DOHH2 (cell line): ENCODE results near the gene GATAD2A.

ENCODE experiments used
- H3F3A ChIP-seq: fragments of 200-600 bp; sonication (generic), shearing (Covaris generic); 2 replicates; pipeline ENCODE4 v1.6.0; 2016; ENCODE audit warnings: antibody characterized with exemption, mild to moderate bottlenecking; ENCODE audit not compliant: control insufficient read depth, insufficient read depth
- H3K27ac ChIP-seq: fragments of 200-600 bp; sonication (generic); 2 replicates; pipeline ENCODE4 v1.5.1; 2014; ENCODE audit warnings: low read depth, mild to moderate bottlenecking, low read length, moderate library complexity
- H3K27me3 ChIP-seq: fragments of 200-600 bp; sonication (generic); 2 replicates; pipeline ENCODE4 v1.6.1; 2014; ENCODE audit warnings: mild to moderate bottlenecking, low read length, mixed read lengths; ENCODE audit not compliant: control insufficient read depth
- H3K36me3 ChIP-seq: fragments of 200-600 bp; sonication (generic); 2 replicates; pipeline ENCODE4 v1.6.1; 2014; ENCODE audit warnings: mild to moderate bottlenecking, low read length, moderate library complexity, mixed read lengths; ENCODE audit not compliant: control insufficient read depth
- H3K4me1 ChIP-seq: fragments of 200-600 bp; sonication (generic); 2 replicates; pipeline ENCODE4 v1.6.1; 2014; ENCODE audit warnings: mild to moderate bottlenecking, low read length, mixed read lengths; ENCODE audit not compliant: control insufficient read depth
- H3K4me2 ChIP-seq: fragments of 200-600 bp; sonication (generic); 2 replicates; pipeline ENCODE4 v1.6.0; 2014; ENCODE audit warnings: mild to moderate bottlenecking, low read length, moderate library complexity
- H3K4me3 ChIP-seq: fragments of 200-600 bp; sonication (generic); 2 replicates; pipeline ENCODE4 v1.5.1; 2014; ENCODE audit warnings: mild to moderate bottlenecking, low read length, mixed read lengths
- H3K79me2 ChIP-seq: fragments of 200-600 bp; sonication (generic); 2 replicates; pipeline ENCODE4 v1.6.1; 2014; ENCODE audit warnings: mild to moderate bottlenecking, low read length, mixed read lengths; ENCODE audit not compliant: control insufficient read depth
- H3K9me2 ChIP-seq: fragments of 200-600 bp; sonication (generic); replicated peaks from 2 replicates; pipeline ENCODE4 v1.6.1; 2014; ENCODE audit warnings: mild to moderate bottlenecking, low read length, mixed read lengths; ENCODE audit not compliant: control insufficient read depth
- H3K9me3 ChIP-seq: fragments of 200-600 bp; sonication (generic); 2 replicates; pipeline ENCODE4 v1.6.1; 2014; ENCODE audit warnings: antibody characterized with exemption, low read length, mixed read lengths; ENCODE audit not compliant: control insufficient read depth, insufficient read depth
- H4K20me1 ChIP-seq: fragments of 200-600 bp; sonication (generic); 2 replicates; pipeline ENCODE4 v1.6.0; 2014; ENCODE audit warnings: low read depth, mild to moderate bottlenecking, antibody characterized with exemption, low read length, moderate library complexity; ENCODE audit not compliant: control insufficient read depth, insufficient read depth
- CTCF ChIP-seq: fragments of 200-600 bp; sonication (generic); IDR thresholded peaks from one replicate; pipeline ENCODE4 v1.5.1; 2014; ENCODE audit warnings: antibody characterized with exemption, mild to moderate bottlenecking, low read depth, low read length; ENCODE audit not compliant: poor library complexity, severe bottlenecking
- EZH2phosphoT487 ChIP-seq: fragments of 200-600 bp; sonication (generic); IDR thresholded peaks from 2 replicates; pipeline ENCODE4 v1.6.1; 2017; ENCODE audit warnings: borderline replicate concordance, mild to moderate bottlenecking, antibody characterized with exemption, low read length, moderate library complexity, mixed read lengths

The GATAD2A gene

GRCh38 chr19:19538061-19538784 lies 132.7 kb downstream of the GATAD2A start, which contains the start of gene CILP2:
Gene CILP2, plus strand, starts transcription at chr19:19538265. Its CDS starts 85 bp downstream, at chr19:19538350.
- Histone ChIP-seq H3K9me3 (no peaks in the 10 kb centered on the region), H3K79me2 (no peaks in the 10 kb centered on the region), H3K9me2 (no peaks in the 10 kb centered on the region), H3F3A (peaks cover 3% of the 10 kb centered on the region), H3K4me2 (peak within 1 kb of the TSS; percentile 55), H3K27me3 (peaks cover 16% of the 10 kb centered on the region), H4K20me1 (no peaks in the 10 kb centered on the region), H3K4me1 (peaks cover 24% of the 10 kb centered on the region), H3K4me3 (peak within 1 kb of the TSS; percentile 57), H3K27ac (no peak within 1 kb of the TSS), H3K36me3 (no peaks in the 10 kb centered on the region)
- no peak for TF ChIP-seq CTCF
- peak; percentile 21; the same call in 1 of the 2 replicates for TF ChIP-seq EZH2phosphoT487

- no peaks in the 10 kb centered on the region for H3K9me2 ChIP-seq
- H3K79me2 ChIP-seq = no peaks in the 10 kb centered on the region
- H3K4me1 ChIP-seq = peaks cover 24% of the 10 kb centered on the region
- H3K4me3 ChIP-seq = peak overlapping the region; percentile 57
- peaks cover 3% of the 10 kb centered on the region for H3F3A ChIP-seq
- H3K9me3 ChIP-seq = no peaks in the 10 kb centered on the region
- H3K4me2 ChIP-seq = peak overlapping the region; percentile 55
- H3K27me3 ChIP-seq = peaks cover 16% of the 10 kb centered on the region
- no peaks in the 10 kb centered on the region for H4K20me1 ChIP-seq
- H3K36me3 ChIP-seq = no peaks in the 10 kb centered on the region
- no peak overlapping the region for H3K27ac ChIP-seq
- no peak for TF ChIP-seq CTCF
- no peak; the same call in 1 of the 2 replicates for TF ChIP-seq EZH2phosphoT487
Measured at GRCh38 chr19:19538785-19539166, 133.3 kb downstream of the GATAD2A start.

GRCh38 chr19:19539698-19540063 lies 134.2 kb downstream of the GATAD2A start:
- H3F3A ChIP-seq = peaks cover 3% of the 10 kb centered on the region
- H3K4me1 ChIP-seq = peaks cover 24% of the 10 kb centered on the region
- no peaks in the 10 kb centered on the region for H3K9me2 ChIP-seq
- H3K9me3 ChIP-seq = no peaks in the 10 kb centered on the region
- H3K4me3 ChIP-seq = no peak overlapping the region
- H3K4me2 ChIP-seq = no peak overlapping the region
- no peaks in the 10 kb centered on the region for H3K36me3 ChIP-seq
- TF ChIP-seq EZH2phosphoT487 = no peak
- no peak for TF ChIP-seq CTCF
- H3K27me3 ChIP-seq = peaks cover 16% of the 10 kb centered on the region
- no peak overlapping the region for H3K27ac ChIP-seq
- H4K20me1 ChIP-seq = no peaks in the 10 kb centered on the region
- no peaks in the 10 kb centered on the region for H3K79me2 ChIP-seq
